Ramos (cell line): Measurements from ENCODE around the gene SEC14L2.

Experiments used
- in situ Hi-C: fragments of 300-500 bp; cut with MboI; formaldehyde crosslinking; loops from one replicate; pipeline ENCODE4 v1.14.3; 2022; ENCODE audit warnings: low sequenced_read_pairs; ENCODE audit not compliant: unreplicated experiment

Gene SEC14L2

GRCh38 chr22:30396871-30397655 lies at the start of gene SEC14L2:
Gene SEC14L2 (plus strand): TSS chr22:30397018. CDS start chr22:30397117, 99 bp downstream.
- in situ Hi-C loops: no loop called here

GRCh38 chr22:30347255-30347892 lies 49.4 kb upstream of the SEC14L2 start:
- in situ Hi-C loops: no loop called here

- in situ Hi-C loops: no loop called here
These were observed 48.4 kb upstream of the SEC14L2 start for GRCh38 chr22:30348404-30348803.

- in situ Hi-C loops: no loop called here
These were observed 48.0 kb upstream of the SEC14L2 start for GRCh38 chr22:30348809-30349208.

- in situ Hi-C loops: no loop called here
These were observed 45.6 kb upstream of the SEC14L2 start for GRCh38 chr22:30351226-30351625.

GRCh38 chr22:30354644-30355043 lies 42.2 kb upstream of the SEC14L2 start:
- in situ Hi-C loops: no loop called here

GRCh38 chr22:30356449-30357235 lies 40.2 kb upstream of the SEC14L2 start, which contains the start of the genes CCDC157 and SF3A1:
Gene CCDC157 (plus strand): TSS chr22:30357007. CDS start chr22:30366001, 8,994 bp downstream.
Gene SF3A1 (minus strand): TSS chr22:30356894. CDS start chr22:30356792, 102 bp downstream.
- in situ Hi-C loops: no loop called here

GRCh38 chr22:30357236-30357570 lies 39.6 kb upstream of the SEC14L2 start:
- in situ Hi-C loops: no loop called here

- in situ Hi-C loops: no loop called here
These were observed 39.1 kb upstream of the SEC14L2 start for GRCh38 chr22:30357650-30358215.

- in situ Hi-C loops: no loop called here
These were observed 38.3 kb upstream of the SEC14L2 start for GRCh38 chr22:30358541-30358940.

- in situ Hi-C loops: no loop called here
These were observed 34.7 kb upstream of the SEC14L2 start for GRCh38 chr22:30361916-30362650.

GRCh38 chr22:30362651-30363281 lies 34.1 kb upstream of the SEC14L2 start:
- in situ Hi-C loops: no loop called here

- in situ Hi-C loops: no loop called here
These were observed 30.9 kb upstream of the SEC14L2 start for GRCh38 chr22:30365891-30366290.

- in situ Hi-C loops: no loop called here
These were observed 28.4 kb upstream of the SEC14L2 start for GRCh38 chr22:30368420-30368819.

GRCh38 chr22:30370641-30371230 lies 26.1 kb upstream of the SEC14L2 start:
- in situ Hi-C loops: no loop called here

GRCh38 chr22:30371321-30371720 lies 25.5 kb upstream of the SEC14L2 start:
- in situ Hi-C loops: no loop called here

GRCh38 chr22:30371981-30372380 lies 24.8 kb upstream of the SEC14L2 start:
- in situ Hi-C loops: no loop called here

GRCh38 chr22:30372915-30373314 lies 23.9 kb upstream of the SEC14L2 start:
- in situ Hi-C loops: no loop called here
